Fibroblast of villous mesenchyme (primary cell): ENCODE results near the gene SOX13. TPM values are rescaled to one million over a fixed set of nuclear protein-coding genes. Genes with fewer than 3 reads are reported as not detected.

Experiments used
- DNase-seq: peaks from one replicate; pipeline ENCODE4 v3.0.0-alpha.2; 2010; ENCODE audit warnings: low read depth
- H3K4me3 ChIP-seq: 2 replicates; pipeline ENCODE4 v1.5.1; 2011; ENCODE audit warnings: low read depth, mild to moderate bottlenecking, low read length
- total RNA-seq: library from RNA; depleted of rRNA; stranded (reverse); fragments of >200 nt; gene quantifications from 2 replicates; pipeline ENCODE4 v1.2.3, GENCODE V29; 2012
- TF ChIP-seq, protein P1 (sequence below): IDR thresholded peaks from 2 replicates; pipeline ENCODE4 v1.5.1; 2012; ENCODE audit warnings: low read depth, mild to moderate bottlenecking, low read length; ENCODE audit not compliant: insufficient read depth

SOX13 gene
- total RNA-seq, 1 donor: 14.7 TPM

DNA sequence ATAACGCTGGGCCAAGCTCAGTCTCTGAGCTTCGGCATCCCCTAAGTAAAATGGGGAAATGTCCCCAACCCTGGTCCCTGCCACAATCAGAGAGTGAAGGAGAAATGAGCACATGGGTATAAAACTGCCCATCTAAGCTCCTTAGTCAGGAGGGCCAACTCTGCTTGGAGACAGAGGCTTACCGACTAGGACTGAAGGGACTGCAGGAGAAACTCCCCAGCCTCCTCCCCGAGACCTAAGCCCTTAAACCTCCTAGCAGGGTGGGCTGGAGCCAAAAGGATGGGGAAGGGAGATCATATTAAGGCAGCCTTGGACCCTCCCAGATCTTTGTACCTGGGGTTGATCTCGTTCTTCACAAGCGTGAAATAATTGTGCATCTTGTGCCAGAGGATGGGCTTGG, 73.4 kb downstream of the SOX13 start:
- no peak for DNase-seq
- H3K4me3 ChIP-seq: no peak overlapping the region
- TF ChIP-seq, protein P1, sequence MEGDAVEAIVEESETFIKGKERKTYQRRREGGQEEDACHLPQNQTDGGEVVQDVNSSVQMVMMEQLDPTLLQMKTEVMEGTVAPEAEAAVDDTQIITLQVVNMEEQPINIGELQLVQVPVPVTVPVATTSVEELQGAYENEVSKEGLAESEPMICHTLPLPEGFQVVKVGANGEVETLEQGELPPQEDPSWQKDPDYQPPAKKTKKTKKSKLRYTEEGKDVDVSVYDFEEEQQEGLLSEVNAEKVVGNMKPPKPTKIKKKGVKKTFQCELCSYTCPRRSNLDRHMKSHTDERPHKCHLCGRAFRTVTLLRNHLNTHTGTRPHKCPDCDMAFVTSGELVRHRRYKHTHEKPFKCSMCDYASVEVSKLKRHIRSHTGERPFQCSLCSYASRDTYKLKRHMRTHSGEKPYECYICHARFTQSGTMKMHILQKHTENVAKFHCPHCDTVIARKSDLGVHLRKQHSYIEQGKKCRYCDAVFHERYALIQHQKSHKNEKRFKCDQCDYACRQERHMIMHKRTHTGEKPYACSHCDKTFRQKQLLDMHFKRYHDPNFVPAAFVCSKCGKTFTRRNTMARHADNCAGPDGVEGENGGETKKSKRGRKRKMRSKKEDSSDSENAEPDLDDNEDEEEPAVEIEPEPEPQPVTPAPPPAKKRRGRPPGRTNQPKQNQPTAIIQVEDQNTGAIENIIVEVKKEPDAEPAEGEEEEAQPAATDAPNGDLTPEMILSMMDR: no peak

DNA sequence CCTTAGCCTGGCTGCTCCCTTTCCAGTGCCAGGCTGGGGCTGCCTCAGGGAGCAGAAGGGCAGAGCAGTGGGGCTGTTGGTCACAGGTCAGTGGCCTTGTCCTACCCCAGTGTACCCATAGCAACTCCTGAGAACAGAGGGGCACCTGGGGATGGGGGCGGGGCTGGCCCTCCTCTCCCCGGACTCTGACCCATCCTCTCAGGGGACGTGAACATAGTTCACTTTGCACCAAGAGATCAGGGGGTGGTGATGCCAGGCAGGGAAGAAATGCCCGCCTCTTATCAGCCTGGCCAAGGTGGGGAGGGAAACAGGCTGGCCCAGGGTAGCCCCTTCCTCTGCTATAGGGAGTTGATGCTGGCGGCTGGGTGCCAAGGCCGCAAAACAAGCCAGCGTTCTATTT, 74.0 kb downstream of the SOX13 start:
- no peak for DNase-seq
- TF ChIP-seq, protein P1: no peak
- H3K4me3 ChIP-seq: no peak overlapping the region

DNA sequence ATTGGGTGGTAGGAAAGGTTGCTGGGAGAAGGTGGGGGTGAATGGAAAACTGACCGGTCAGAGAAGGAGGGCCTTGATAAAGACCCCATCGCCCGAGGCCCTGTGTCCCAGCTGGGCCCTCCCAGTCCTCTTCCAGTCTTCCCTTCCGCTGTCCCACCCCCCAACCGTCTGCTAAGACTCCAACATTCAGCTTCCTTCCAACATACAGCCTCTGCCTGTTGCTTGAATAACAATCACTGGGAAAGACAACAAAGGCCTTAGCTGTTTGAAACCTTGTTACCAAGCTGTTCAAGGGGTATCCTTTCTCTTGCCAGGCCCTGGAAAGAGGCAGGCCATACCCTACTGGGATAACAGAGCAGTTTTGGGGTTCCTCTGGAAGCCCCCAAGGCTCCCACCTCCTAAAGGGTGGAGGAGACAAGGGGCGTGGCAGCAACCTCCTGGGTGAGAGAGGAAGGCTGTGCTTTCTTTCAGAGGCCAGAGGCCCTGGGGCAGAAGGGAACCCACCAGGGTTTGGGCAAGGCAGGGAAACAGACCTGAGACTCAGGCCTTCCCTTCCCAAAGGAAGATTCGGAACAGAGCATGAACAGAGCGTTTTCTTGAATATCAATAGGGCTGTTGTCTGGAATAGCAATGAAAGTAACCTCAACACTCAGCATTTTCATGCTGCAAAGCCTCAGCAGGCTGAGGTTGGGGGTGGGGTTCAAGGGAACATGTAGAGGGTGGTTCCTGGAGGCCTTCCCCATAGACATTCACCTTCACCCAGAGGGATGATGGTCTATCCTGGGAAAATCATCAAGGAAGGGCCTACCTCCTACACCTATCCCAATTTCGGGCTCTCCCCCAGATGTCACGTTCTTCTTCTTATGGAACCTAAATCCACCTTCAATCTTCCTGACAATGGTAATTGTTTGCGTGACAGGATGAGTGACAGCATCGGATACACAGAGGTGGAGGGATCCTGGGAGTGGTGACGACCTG, 74.8 kb downstream of the SOX13 start:
- no peak for DNase-seq
- no peak overlapping the region for H3K4me3 ChIP-seq
- TF ChIP-seq, protein P1: no peak

DNA sequence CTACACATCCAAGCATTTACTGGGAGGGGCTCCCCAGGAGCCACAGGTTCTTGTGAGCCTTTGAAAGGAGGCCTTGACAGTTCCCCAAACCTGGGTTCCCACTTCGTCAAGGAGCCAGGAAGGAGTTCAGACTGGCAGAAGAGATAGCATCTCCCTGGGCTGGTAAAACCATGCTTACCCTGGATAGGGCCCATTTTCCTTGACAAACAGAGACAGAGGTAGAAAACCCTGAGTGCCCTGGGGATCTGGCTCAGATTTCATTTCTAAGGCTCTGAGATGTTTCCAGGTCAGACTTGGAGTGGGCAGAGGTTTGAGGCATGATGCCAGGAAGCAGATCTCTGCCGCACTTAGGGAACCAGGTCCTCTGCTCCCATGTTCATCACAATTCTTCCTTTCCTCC, 76.2 kb downstream of the SOX13 start:
- TF ChIP-seq, protein P1: no peak
- H3K4me3 ChIP-seq: no peak overlapping the region
- no peak for DNase-seq

DNA sequence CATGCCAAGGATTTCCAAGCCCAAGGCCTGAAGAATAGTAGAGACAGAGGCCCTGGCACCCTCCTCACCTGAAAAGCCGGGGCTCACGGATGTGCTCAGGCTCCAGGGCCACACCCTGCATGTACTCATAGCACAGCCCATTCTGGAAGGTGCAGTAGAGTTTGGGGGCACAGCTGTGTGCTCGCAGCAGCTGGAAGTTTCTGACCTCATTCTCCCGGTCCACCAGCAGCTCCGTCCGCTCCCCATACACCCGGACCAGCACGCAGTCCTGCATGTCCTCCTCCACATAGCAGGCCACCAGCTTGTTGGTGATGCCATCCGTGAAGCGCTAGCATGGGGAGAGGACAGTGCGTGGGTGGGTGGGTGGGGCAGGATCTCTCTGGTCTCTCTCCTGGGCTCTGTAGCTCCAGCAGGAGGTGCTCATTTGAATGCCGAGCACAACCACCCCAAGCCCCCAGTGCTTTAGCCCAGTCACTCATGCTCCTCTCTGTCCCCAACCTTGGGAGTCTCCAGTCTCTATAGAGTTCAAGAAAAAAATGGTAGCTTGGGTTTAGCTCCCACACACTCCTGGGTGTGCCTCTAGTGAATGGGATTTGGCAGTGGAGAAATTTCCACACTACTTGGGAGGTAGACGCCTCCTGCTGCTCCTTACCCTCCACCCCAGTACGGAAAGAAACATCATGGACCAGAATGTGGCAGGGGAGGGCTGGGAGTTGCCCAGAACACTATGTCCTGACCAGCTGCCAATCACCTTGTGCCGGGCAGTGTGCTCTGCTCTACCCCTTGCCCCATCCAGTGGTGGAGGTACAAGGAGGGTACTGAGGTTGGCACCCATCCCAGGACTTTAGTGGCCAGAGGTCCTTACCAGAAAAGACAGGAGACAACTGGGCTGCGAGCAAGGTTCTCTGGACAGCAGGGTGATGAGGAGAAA, 77.0 kb downstream of the SOX13 start:
- H3K4me3 ChIP-seq: no peak overlapping the region
- TF ChIP-seq, protein P1: no peak
- no peak for DNase-seq

DNA sequence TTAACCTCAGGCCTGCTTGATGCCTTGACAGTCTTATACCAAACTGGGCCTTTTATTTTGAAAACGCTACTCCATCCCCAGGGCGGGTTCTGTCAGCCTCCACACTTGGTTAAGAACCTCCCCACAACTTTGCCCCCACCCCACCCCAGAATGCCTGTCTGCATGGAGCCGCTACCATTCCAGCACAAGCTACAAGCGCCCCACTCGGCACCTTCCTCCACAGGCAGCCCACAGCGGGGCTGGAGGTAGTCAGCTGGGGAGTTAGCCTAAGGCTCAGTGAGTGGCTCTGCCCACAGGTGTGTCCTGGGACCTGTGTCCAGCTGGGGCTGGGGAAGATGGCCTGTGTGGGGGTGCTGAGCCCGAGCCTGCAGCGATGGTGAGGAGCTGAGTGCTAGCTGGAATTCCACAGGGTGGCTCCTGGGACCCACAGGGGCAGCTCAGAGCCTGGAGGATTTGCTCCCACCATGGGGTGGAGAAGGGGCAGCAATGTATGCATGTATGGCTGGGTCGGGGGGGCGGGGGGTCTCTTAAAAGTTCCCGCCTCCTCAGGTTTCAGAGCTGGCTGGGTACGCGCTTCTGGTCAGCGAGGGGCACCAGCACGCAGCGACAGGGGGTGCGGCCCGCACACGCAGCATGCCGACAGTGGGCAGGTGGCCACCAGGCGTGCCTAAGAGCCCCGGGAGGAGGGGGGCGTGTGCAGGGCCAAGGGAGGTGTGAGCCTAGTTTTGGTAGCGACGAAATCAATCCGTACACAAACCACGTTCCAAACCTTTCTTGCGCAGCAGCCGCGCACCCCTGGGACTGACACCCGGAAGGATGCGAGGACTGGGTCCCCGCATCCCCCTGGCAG, 78.0 kb downstream of the SOX13 start:
- DNase-seq: no peak
- TF ChIP-seq, protein P1: no peak
- peak overlapping the region; percentile 67 for H3K4me3 ChIP-seq
